K562 (cell line): ENCODE results near the gene HACL1. TPM values are rescaled to one million over a fixed set of nuclear protein-coding genes. Genes with fewer than 3 reads are reported as not detected.
A peak's percentile ranks its signal among the peaks of the same experiment; 100 is the strongest.

Source experiments
- ARID3B ChIP-seq: fragments of 250-450 bp; sonication (Bioruptor Pico); IDR thresholded peaks from 2 replicates; pipeline ENCODE4 v1.4.0; 2020; ENCODE audit warnings: borderline replicate concordance
- ARID4B ChIP-seq: sonication (generic); formaldehyde crosslinking; IDR thresholded peaks from 2 replicates; pipeline ENCODE4 v1.8.0; 2022; ENCODE audit warnings: mild to moderate bottlenecking, missing genetic modification reagents
- CEBPG ChIP-seq, 3 experiments: fragments of 200-800 bp in 1 of 3; sonication (Bioruptor generic) in 1 of 3; sonication (generic) in 1 of 3; formaldehyde crosslinking in 1 of 3; IDR thresholded peaks in 2 of 3; conservative IDR thresholded peaks in 1 of 3; 2 replicates each; pipeline versions ENCODE4 v1.6.1 to v1.8.0; 2016 to 2022; ENCODE audit warnings: missing compliant biosample characterization in 2 of 3, missing genetic modification characterization in 2 of 3, mild to moderate bottlenecking in 1 of 3, missing genetic modification reagents in 1 of 3
- CTCF ChIP-seq, 3 experiments: IDR thresholded peaks in 2 of 3; conservative IDR thresholded peaks in 1 of 3; 2 replicates each; pipeline ENCODE4 v1.5.1; 2011 to 2012; ENCODE audit warnings: low read length in 3 of 3, mild to moderate bottlenecking in 3 of 3, control low read depth in 2 of 3, improper control_type of control experiment in 1 of 3, inconsistent platforms in 1 of 3, low read depth in 1 of 3, mixed read lengths in 1 of 3, moderate library complexity in 1 of 3; ENCODE audit not compliant: insufficient read depth in 2 of 3
- MCM7 ChIP-seq, 2 experiments: fragments of 450-650 bp; IDR thresholded peaks; 2 replicates each; pipeline ENCODE4 v1.6.1; 2016 to 2018
- MTF1 ChIP-seq: fragments of 250-450 bp; sonication (Bioruptor Pico); IDR thresholded peaks from 2 replicates; pipeline ENCODE4 v1.9.0; 2021; ENCODE audit warnings: moderate library complexity, mild to moderate bottlenecking, inconsistent platforms, borderline replicate concordance
- VEZF1 ChIP-seq: fragments of 200-800 bp; sonication (Bioruptor generic); IDR thresholded peaks from 2 replicates; pipeline ENCODE4 v1.6.1; 2017; ENCODE audit warnings: missing genetic modification characterization, missing compliant biosample characterization
- ZBTB17 ChIP-seq: fragments of 450-650 bp; formaldehyde crosslinking; IDR thresholded peaks from 2 replicates; pipeline ENCODE4 v1.4.0; 2020; ENCODE audit warnings: mild to moderate bottlenecking
- ZNF75A ChIP-seq: fragments of 450-650 bp; formaldehyde crosslinking; IDR thresholded peaks from 2 replicates; pipeline ENCODE4 v1.4.0; 2020; ENCODE audit warnings: mild to moderate bottlenecking
- ZNF766 ChIP-seq: fragments of 200-800 bp; sonication (Bioruptor generic); conservative IDR thresholded peaks from 2 replicates; pipeline ENCODE4 v1.6.1; 2016; ENCODE audit warnings: missing genetic modification characterization, missing compliant biosample characterization
- polyA plus RNA-seq, 8 experiments: library from polyadenylated mRNA; depleted of rRNA in 4 of 8; stranded (reverse) in 5 of 8; unstranded in 3 of 8; fragments of >200 nt; fragmentation: Nextera tagmentation in 2 of 8; fragmentation: Illumina TruSeq in 1 of 8; extraction: Ambion mirVana in 2 of 8; extraction: Trizol in 1 of 8; gene quantifications; 2 replicates each; pipeline versions ENCODE4 v1.2.1 to v1.2.3, GENCODE V29; 2011 to 2014; ENCODE audit warnings: inconsistent platforms in 1 of 8, missing spikeins in 1 of 8
- total RNA-seq, 7 experiments: library from RNA; depleted of rRNA in 6 of 7; stranded (reverse); fragments of >200 nt in 6 of 7; fragmentation: Illumina TruSeq in 2 of 7; extraction: Trizol in 2 of 7; gene quantifications; 2 replicates each; pipeline versions ENCODE4 v1.2.1 to v1.2.3, GENCODE V29; 2011 to 2021; ENCODE audit warnings: low replicate concordance in 1 of 7

Gene HACL1
- total and polyA plus RNA-seq, 9 of the 15 experiments (the other 6 are each of a cell fraction or from before 2014, with no cell fraction given), result 18.9 to 61.5 (median 30.5) TPM

- TF ChIP-seq VEZF1 (CRISPR knock-in tag) (0 out of 2 replicates have a peak, but pooled peaks have one; percentile 8), CEBPG (CRISPR knock-in tag; IDR thresholded peaks at IDR 0.05) (peak; percentile 72; the same call in 1 of the 2 replicates), CEBPG (tag; conservative IDR thresholded peaks at IDR 0.05 in 1 of 2, IDR thresholded peaks at IDR 0.05 in 1 of 2) (peak in 1 of 2 experiments; percentile 81; a peak in 3 of 4 replicates), MCM7 (IDR thresholded peaks at IDR 0.05) (no peak), ZNF75A (CRISPR knock-in tag) (no peak), ZNF766 (CRISPR knock-in tag) (0 out of 2 replicates have a peak, but pooled peaks have one; percentile 43), CTCF (IDR thresholded peaks at IDR 0.05 in 2 of 3, conservative IDR thresholded peaks at IDR 0.05 in 1 of 3; ENCODE audit: insufficient read depth in 2 of 3, low read depth in 1 of 3, low read length in 3 of 3) (peak; percentile 77 to 93 (median 85)), ARID4B (CRISPR knock-in tag) (no peak), ARID3B (CRISPR knock-in tag) (no peak), MTF1 (CRISPR knock-in tag) (no peak), ZBTB17 (CRISPR knock-in tag) (no peak)
Observed at GRCh38 chr3:15629860-15630597, 28.7 kb upstream of the HACL1 start (continued).
